GM12878 (cell line): ENCODE measurements around the gene L1TD1. TPM values are rescaled to one million over a fixed set of nuclear protein-coding genes. Genes with fewer than 3 reads are reported as not detected.
A peak's percentile ranks its signal among the peaks of the same experiment; 100 is the strongest.

ENCODE experiments used
- ATAC-seq: fragments of 200-7000 bp; cut with Tn5 transposase; 3 replicates; pipeline ENCODE4 v1.9.1; 2020; ENCODE audit warnings: mild to moderate bottlenecking, moderate library complexity
- BruUV-seq: library from RNA; stranded (reverse); fragments of 400-500 nt; replicated peaks from 2 replicates; lab custom pipeline; 2021; lab: Mats Ljungman, UMichigan
- CTCF ChIA-PET: fragments of 300-600 bp; sonication (Branson Sonifier 250); formaldehyde crosslinking; extraction: SDS; loops from one replicate; lab custom pipeline; 2021; ENCODE audit warnings: inconsistent platforms; lab: Yijun Ruan, JAX
- POLR2A ChIA-PET: fragments of 350-600 bp; formaldehyde crosslinking; extraction: SDS; loops from one replicate; lab custom pipeline; 2021; ENCODE audit warnings: inconsistent platforms; lab: Charles Lee
- RAD21 ChIA-PET: fragments of 300-600 bp; sonication (Branson Sonifier 250); formaldehyde crosslinking; loops from one replicate; lab custom pipeline; 2023; ENCODE audit warnings: antibody characterized with exemption; ENCODE audit not compliant: unreplicated experiment; lab: Charles Lee
- SMC1A ChIA-PET: fragments of 300-600 bp; sonication (Branson Sonifier 250); formaldehyde crosslinking; loops from one replicate; lab custom pipeline; 2023; ENCODE audit not compliant: unreplicated experiment, uncharacterized antibody; lab: Charles Lee
- DNase-seq: peaks from one replicate; pipeline ENCODE4 v3.0.0-alpha.2; 2011; ENCODE audit warnings: low read depth, low spot score
- FAIRE-seq: peaks from 3 replicates; lab custom pipeline; 2011; peaks lifted over from hg19 to GRCh38; lab: Jason Lieb, UNC
- H2AFZ ChIP-seq: 2 replicates; pipeline ENCODE4 v1.6.0; 2011; ENCODE audit warnings: low read depth, low read length, control low read depth; ENCODE audit not compliant: control insufficient read depth
- H3K27ac ChIP-seq: 2 replicates; pipeline ENCODE4 v1.5.1; 2011; ENCODE audit warnings: control low read depth; ENCODE audit not compliant: control insufficient read depth, insufficient read depth
- H3K27me3 ChIP-seq, 2 experiments: replicated peaks in 1 of 2; 2 replicates each; pipeline versions ENCODE4 v1.6.0 to v1.6.1; 2011; ENCODE audit warnings: low read length in 1 of 2; ENCODE audit not compliant: control insufficient read depth in 2 of 2, insufficient read depth in 2 of 2
- H3K36me3 ChIP-seq, 2 experiments: 2 replicates each; pipeline ENCODE4 v1.5.1; 2011; ENCODE audit warnings: low read length in 1 of 2; ENCODE audit not compliant: control insufficient read depth in 2 of 2, insufficient read depth in 2 of 2
- H3K4me1 ChIP-seq: 2 replicates; pipeline ENCODE4 v1.6.1; 2011; ENCODE audit warnings: mild to moderate bottlenecking, low read length, moderate library complexity, mixed read lengths; ENCODE audit not compliant: control insufficient read depth, insufficient read depth
- H3K4me2 ChIP-seq: 2 replicates; pipeline ENCODE4 v1.6.0; 2011; ENCODE audit warnings: control low read depth; ENCODE audit not compliant: control insufficient read depth, insufficient read depth
- H3K4me3 ChIP-seq: fragments of 200-600 bp; sonication (generic); 2 replicates; pipeline ENCODE4 v1.5.1; 2016
- H3K79me2 ChIP-seq: 2 replicates; pipeline ENCODE4 v1.6.0; 2011; ENCODE audit warnings: low read length; ENCODE audit not compliant: control insufficient read depth, insufficient read depth
- H3K9ac ChIP-seq: 2 replicates; pipeline ENCODE4 v1.8.0; 2011; ENCODE audit warnings: low read length, control low read depth, mixed read lengths; ENCODE audit not compliant: control insufficient read depth, insufficient read depth
- H3K9me3 ChIP-seq: replicated peaks from 3 replicates; pipeline ENCODE4 v1.5.1; 2011; ENCODE audit warnings: mild to moderate bottlenecking, low read length; ENCODE audit not compliant: control insufficient read depth, insufficient read depth
- H4K20me1 ChIP-seq: 2 replicates; pipeline ENCODE4 v1.6.0; 2011; ENCODE audit not compliant: control insufficient read depth, insufficient read depth
- CBX5 ChIP-seq: sonication (generic); IDR thresholded peaks from 2 replicates; pipeline ENCODE4 v1.6.1; 2016; ENCODE audit warnings: low read depth, moderate library complexity, mild to moderate bottlenecking, inconsistent platforms
- GABPA ChIP-seq: IDR thresholded peaks from 2 replicates; pipeline ENCODE4 v1.6.1; 2014; ENCODE audit warnings: antibody characterized with exemption, low read depth, mild to moderate bottlenecking, inconsistent platforms
- GATAD2B ChIP-seq: fragments of 450-650 bp; conservative IDR thresholded peaks from 2 replicates; pipeline ENCODE4 v1.6.1; 2017; ENCODE audit warnings: low read depth, mild to moderate bottlenecking, moderate library complexity
- JUND ChIP-seq: IDR thresholded peaks from 2 replicates; pipeline ENCODE4 v1.6.1; 2012; ENCODE audit warnings: low read depth, mild to moderate bottlenecking, low read length, improper control_type of control experiment, moderate library complexity
- NR2C2 ChIP-seq: IDR thresholded peaks from 2 replicates; pipeline ENCODE4 v1.6.1; 2011; ENCODE audit warnings: borderline replicate concordance, low read depth; ENCODE audit not compliant: control insufficient read depth, insufficient read length
- NR2F1 ChIP-seq: fragments of 450-650 bp; conservative IDR thresholded peaks from 2 replicates; pipeline ENCODE4 v1.6.1; 2017; ENCODE audit warnings: mild to moderate bottlenecking
- PML ChIP-seq: IDR thresholded peaks from 2 replicates; pipeline ENCODE4 v1.6.1; 2012; ENCODE audit warnings: low read length, inconsistent platforms
- SIX5 ChIP-seq: IDR thresholded peaks from 2 replicates; pipeline ENCODE4 v1.6.1; 2011; ENCODE audit warnings: mild to moderate bottlenecking, low read depth, low read length, moderate library complexity; ENCODE audit not compliant: severe bottlenecking
- WGBS: methylation state at CpG from one replicate; pipeline ENCODE4 v1.1.6; 2016; ENCODE audit warnings: low lambda C conversion rate; ENCODE audit not compliant: insufficient replicate concordance, insufficient coverage; ENCODE audit errors: missing lambda C conversion rate; 5-methylcytosine and 5-hydroxymethylcytosine counted together
- in situ Hi-C: fragments of 300-500 bp; cut with MboI; formaldehyde crosslinking; loops from 9 replicates; pipeline ENCODE4 v1.14.3; 2018; ENCODE audit warnings: mixed read lengths
- intact Hi-C: fragments of 100-400 bp; cut with micrococcal nuclease; formaldehyde crosslinking; loops from one replicate; pipeline ENCODE4 v1.14.2; 2022; ENCODE audit not compliant: unreplicated experiment
- polyA plus RNA-seq, 11 experiments: library from polyadenylated mRNA; depleted of rRNA in 4 of 11; unstranded in 6 of 11; stranded (reverse) in 5 of 11; fragments of >200 nt; fragmentation: Nextera tagmentation in 4 of 11; fragmentation: Illumina TruSeq in 1 of 11; extraction: Ambion mirVana in 4 of 11; extraction: Trizol in 1 of 11; gene quantifications; 1 replicate in 1 of 11; 2 replicates in 10 of 11; pipeline versions ENCODE4 v1.2.1 to v1.2.3, GENCODE V29; 2011 to 2016; ENCODE audit warnings: inconsistent platforms in 2 of 11, missing spikeins in 2 of 11, low read depth in 1 of 11
- total RNA-seq, 4 experiments: library from RNA; depleted of rRNA in 3 of 4; stranded (reverse); fragments of >200 nt in 3 of 4; fragmentation: Illumina TruSeq in 1 of 4; extraction: Trizol in 1 of 4; gene quantifications; 2 replicates each; pipeline versions ENCODE4 v1.2.1 to v1.2.3, GENCODE V29; 2013 to 2021
- TF ChIP-seq, protein P1 (sequence below): fragments of 450-650 bp; IDR thresholded peaks from 2 replicates; pipeline ENCODE4 v1.6.1; 2017; ENCODE audit warnings: mild to moderate bottlenecking

L1TD1 gene
- total and polyA plus RNA-seq, 10 of the 15 experiments (the other 5 are each of a cell fraction or from before 2014, with no cell fraction given) = 0.07 to 0.31 (median 0.21) TPM; not detected in 7

GRCh38 chr1:62209931-62210595 is 15.4 kb downstream of the L1TD1 start:
- no peak overlapping the region for H3K27ac ChIP-seq
- H3K36me3 ChIP-seq = no peaks in the 10 kb centered on the region
- H3K79me2 ChIP-seq = no peaks in the 10 kb centered on the region
- ATAC-seq (no peak), FAIRE-seq (no peak), DNase-seq (no peak)
- no peaks in the 10 kb centered on the region; the same call in 2 of the 3 replicates for H3K9me3 ChIP-seq
- no peak overlapping the region for H2AFZ ChIP-seq
- ChIA-PET SMC1A (no interaction called here), CTCF (no interaction called here), RAD21 (no interaction called here), POLR2A (no interaction called here)
- H3K4me1 ChIP-seq = no peaks in the 10 kb centered on the region
- no peaks in the 10 kb centered on the region for H4K20me1 ChIP-seq
- in situ Hi-C loops = no loop called here
- H3K9ac ChIP-seq = no peak overlapping the region
- WGBS = 0% methylated on average over 1 of the region's 1 CpG
- intact Hi-C loops = no loop called here
- H3K4me3 ChIP-seq = no peak overlapping the region
- no TSS peak for BruUV-seq
- no peaks in the 10 kb centered on the region for H3K27me3 ChIP-seq
- H3K4me2 ChIP-seq = no peak overlapping the region
- TF ChIP-seq, protein P1, sequence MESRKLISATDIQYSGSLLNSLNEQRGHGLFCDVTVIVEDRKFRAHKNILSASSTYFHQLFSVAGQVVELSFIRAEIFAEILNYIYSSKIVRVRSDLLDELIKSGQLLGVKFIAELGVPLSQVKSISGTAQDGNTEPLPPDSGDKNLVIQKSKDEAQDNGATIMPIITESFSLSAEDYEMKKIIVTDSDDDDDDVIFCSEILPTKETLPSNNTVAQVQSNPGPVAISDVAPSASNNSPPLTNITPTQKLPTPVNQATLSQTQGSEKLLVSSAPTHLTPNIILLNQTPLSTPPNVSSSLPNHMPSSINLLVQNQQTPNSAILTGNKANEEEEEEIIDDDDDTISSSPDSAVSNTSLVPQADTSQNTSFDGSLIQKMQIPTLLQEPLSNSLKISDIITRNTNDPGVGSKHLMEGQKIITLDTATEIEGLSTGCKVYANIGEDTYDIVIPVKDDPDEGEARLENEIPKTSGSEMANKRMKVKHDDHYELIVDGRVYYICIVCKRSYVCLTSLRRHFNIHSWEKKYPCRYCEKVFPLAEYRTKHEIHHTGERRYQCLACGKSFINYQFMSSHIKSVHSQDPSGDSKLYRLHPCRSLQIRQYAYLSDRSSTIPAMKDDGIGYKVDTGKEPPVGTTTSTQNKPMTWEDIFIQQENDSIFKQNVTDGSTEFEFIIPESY = no peak
- TF ChIP-seq GABPA (no peak), PML (no peak), SIX5 (no peak)
- TF ChIP-seq, all 136 proteins: peak for 0

GRCh38 chr1:62210960-62211359 is 16.3 kb downstream of the L1TD1 start:
- DNase-seq = no peak
- Histone ChIP-seq H3K27me3 (no peaks in the 10 kb centered on the region), H3K9me3 (no peaks in the 10 kb centered on the region; the same call in 2 of the 3 replicates), H3K4me3 (no peak overlapping the region), H3K9ac (no peak overlapping the region), H3K4me2 (no peak overlapping the region), H3K4me1 (no peaks in the 10 kb centered on the region), H2AFZ (no peak overlapping the region), H4K20me1 (no peaks in the 10 kb centered on the region)
- CTCF ChIA-PET = no interaction called here
- BruUV-seq = no TSS peak
- no peak for FAIRE-seq
- WGBS = 6% methylated on average over 1 of the region's 1 CpG
- SMC1A ChIA-PET = no interaction called here
- RAD21 ChIA-PET = no interaction called here
- TF ChIP-seq CBX5 (0 out of 2 replicates have a peak, but pooled peaks have one; percentile 52), GATAD2B (no peak), NR2F1 (no peak), NR2C2 (no peak), JUND (no peak)
- TF ChIP-seq, all 136 proteins: peak for 1
- no peak for ATAC-seq
- no peak overlapping the region for H3K27ac ChIP-seq
- POLR2A ChIA-PET = no interaction called here
- no peaks in the 10 kb centered on the region for H3K36me3 ChIP-seq
- H3K79me2 ChIP-seq = no peaks in the 10 kb centered on the region
- intact Hi-C loops (no loop called here), in situ Hi-C loops (no loop called here)
